ENCODE data around the gene KLHL29.

Gene KLHL29

DNA sequence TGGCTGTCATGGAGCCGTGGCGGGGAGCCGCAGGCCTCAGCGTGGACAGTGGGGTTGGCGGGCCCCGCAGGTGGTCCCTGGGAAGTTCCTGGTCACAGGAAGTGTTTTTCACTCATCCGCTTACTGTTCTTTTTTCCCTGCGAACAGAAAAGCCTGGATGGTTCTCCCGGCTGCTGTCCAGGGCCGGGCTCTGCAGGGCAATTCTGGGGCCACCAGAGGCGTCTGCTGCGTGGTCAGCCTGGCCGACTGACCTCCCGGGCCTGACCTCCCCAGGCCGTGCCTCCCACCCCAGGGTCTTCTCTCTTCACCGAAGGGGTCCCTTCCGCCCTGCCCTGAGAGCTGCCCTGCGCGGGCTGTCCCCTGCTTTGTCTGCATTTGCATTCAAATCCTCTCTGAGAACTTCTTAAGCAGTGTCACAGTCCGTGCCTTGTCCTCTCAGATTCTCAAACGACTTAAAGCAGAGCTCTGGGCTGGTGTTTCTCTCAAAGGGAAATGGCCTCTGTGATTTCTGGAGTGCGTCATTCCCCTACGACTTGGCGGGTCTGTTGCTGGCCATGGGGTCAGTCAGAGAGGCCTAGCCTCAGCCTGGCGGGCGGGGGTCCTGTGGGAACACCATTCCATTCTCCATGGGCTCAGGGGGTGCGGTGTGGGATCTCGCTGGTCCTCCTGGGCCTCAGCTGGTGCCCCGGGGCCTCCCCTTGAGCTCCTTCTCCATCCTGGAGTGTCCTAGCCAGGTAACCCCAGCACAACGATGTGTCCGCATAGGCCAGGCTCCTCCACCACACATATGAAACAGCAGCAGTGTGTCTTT is 38.3 kb downstream of the KLHL29 start:
- DNase-seq: no peak

DNA sequence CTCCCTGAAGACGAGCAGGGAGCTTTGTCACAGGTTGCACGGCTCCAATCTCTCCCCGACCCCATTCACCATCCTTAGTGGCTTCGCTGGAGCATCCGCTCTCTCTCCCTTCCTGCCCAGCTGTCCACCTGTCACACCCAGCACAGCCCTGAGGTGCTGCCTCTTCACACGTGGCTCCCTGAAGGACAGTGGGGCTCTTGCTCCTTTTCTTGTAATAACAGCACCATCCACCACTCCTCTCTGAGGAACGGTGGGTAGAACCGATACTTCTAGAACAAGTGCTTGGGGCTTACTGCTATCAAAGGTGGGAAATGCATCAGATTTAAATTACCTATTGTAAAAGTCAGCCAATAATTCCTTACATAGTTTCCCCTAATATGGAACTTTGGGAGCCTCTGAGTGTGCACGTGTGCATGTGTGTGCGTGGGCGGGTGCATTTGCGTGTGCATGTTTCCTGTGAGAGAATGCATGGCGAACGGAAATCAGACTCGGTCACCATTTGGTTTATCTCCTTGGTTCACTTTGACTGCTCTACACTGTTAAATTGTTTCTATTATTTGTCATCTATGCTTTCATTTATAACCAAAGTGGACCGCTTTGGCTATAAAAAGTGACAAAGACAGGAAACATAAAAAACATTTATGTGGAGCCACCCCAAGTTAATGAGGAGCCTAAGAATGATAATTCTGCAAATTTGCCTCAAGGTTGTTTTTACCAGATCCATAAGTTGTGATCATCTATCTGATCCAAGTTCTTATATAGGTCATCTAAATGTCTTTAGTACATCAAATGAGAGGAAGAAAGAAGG is 39.1 kb downstream of the KLHL29 start:
- DNase-seq: no peak

DNA sequence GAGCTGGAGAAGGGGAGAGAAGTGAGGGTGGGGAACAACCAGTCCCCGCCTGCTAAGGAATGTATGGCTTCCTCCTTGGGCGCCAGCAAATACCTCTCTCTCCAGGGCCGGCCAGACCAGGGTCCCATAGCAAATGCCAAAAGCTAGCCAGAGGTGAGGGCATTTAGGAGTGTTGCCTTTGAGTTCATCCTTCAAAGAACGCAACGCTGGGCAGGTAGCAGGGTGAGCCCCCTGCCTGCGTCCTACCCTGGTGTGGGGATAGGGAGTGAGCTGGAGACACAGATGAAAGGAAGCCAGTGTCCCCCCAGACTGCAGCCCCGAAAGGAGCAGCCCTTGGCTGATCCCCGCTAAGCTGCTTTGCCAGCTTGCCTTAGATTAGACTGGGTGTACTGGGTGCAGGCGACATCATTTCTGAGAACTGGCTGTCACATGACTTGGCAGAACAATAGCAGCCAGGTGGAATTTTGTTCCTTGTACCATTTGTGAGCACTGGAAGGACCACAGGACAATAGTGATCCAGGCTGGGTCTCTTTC is 40.4 kb downstream of the KLHL29 start:
- DNase-seq: no peak

DNA sequence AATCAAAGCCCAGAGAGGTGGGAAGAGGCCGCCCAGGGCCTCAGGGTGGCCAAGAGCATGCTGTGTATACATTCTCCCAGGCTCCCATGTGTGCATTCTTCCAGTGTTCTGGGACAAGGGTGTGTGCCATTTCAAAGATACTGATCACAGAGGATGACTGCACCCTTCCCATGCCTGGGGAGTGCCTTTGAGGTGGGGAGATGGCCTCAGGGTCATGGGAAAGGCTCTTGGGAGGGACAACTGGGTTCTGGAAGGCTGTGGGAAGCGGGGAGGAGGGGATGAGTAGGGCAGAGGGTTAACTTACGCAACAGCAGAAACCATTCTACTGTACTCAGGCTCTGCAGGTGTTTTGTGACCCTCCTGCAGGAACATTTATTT is 40.9 kb downstream of the KLHL29 start:
- no peak for DNase-seq

- DNase-seq: no peak
Measured at GRCh38 chr2:23426263-23426905, 41.4 kb downstream of the KLHL29 start.

GRCh38 chr2:23427350-23427749 is 42.4 kb downstream of the KLHL29 start:
- DNase-seq: no peak

DNA sequence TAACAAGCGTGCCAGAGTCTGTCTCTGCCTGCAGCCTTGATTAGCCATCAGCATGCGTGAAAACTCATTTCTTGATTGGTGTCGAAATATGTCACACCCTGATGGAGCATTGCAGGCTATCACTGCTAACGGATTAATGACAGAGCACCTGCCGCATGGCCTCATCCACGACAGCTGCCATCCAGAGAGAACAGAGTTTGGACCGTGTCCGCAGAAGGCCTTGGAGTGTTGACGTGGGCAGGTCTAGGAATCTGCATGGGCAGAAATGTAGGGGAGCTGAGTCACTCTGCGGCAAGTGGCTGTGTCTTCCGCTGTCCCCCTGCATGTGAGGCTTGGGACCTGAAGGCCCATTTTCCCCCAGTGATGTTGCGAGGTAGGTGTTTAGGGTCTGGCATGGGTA is 43.0 kb downstream of the KLHL29 start:
- no peak for DNase-seq

GRCh38 chr2:23429036-23429435 is 44.1 kb downstream of the KLHL29 start:
- DNase-seq: no peak

DNA sequence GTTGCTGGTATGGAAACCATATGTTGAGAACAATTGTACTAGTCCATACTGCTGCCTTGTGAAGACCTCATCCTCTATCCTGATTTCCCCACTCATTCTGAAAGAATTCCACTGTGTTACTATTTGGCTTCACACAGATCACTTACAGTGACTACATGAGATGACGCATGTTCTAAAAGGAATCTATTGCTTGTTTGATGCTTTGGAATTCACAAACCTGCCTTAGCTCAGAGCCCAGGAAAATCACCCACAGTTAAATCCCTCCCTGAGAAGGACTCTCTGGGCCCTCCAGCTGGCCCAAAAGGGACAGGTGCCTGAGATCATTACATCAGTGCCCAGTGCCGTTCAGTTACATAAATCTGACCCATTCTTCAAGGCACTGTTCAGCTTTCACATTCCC is 45.3 kb downstream of the KLHL29 start:
- DNase-seq: no peak

- DNase-seq: no peak
Measured at GRCh38 chr2:23432531-23432930, 47.6 kb downstream of the KLHL29 start.

DNA sequence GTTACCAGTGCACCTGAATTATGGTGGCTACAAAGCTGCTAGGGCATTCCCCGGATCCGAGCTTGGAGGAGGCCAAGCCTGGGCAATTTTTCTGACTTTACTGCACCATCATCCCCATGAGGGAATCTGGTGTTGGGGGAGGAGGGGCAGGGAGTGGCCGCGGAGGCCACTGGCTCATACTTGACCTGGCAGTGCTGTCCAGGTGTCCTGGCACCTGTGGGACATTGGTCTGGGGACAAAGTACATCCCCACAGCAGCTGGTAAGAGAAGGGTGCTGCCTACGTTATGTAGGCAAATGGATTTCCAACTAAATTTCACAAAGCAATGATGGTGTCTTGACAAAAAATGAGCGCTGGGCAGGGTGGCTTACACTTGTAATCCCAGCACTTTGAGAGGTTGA is 48.3 kb downstream of the KLHL29 start:
- DNase-seq: no peak

- DNase-seq: no peak
Measured at GRCh38 chr2:23434721-23435121, 49.7 kb downstream of the KLHL29 start.

- DNase-seq: no peak
Measured at GRCh38 chr2:23435250-23436035, 50.5 kb downstream of the KLHL29 start.

DNA sequence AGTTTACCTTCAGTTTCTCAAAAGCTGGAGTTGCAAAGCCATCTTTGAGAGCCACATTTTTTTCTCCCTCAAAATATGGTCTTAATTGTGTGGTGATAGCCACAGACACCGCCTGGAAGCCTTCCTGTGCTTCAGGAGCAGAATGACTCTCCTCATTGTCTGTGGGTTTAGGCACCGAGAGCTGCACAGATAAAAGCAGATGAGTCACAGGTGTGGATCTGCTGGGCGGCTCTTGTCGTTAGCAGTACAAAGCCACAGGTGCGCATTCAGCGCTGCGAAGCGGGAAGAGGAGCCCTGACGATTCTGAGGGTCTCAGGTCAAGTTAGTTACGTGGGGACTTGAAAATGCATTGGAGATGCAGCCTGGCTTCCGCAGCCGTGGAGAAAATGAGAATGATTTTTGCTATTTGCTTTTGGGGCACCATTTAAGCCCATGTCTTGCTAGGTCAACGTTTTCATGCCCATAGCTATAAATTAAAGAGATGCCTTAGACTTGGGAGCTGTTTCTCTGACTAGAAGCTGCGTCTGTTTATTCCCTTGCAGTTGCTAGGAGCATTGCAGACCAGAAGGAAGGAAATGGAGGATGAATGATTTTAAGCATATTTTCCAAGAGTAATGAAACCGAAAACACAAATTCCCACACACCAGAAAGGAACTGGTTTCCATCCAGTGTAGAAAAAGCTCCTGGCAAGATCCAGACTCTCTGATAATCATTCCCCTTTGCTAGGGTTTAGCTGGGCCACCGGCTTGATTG is 51.5 kb downstream of the KLHL29 start:
- no peak for DNase-seq

GRCh38 chr2:23441414-23441813 is 56.4 kb downstream of the KLHL29 start:
- DNase-seq: no peak

GRCh38 chr2:23445450-23445868 is 60.5 kb downstream of the KLHL29 start:
- DNase-seq: no peak

DNA sequence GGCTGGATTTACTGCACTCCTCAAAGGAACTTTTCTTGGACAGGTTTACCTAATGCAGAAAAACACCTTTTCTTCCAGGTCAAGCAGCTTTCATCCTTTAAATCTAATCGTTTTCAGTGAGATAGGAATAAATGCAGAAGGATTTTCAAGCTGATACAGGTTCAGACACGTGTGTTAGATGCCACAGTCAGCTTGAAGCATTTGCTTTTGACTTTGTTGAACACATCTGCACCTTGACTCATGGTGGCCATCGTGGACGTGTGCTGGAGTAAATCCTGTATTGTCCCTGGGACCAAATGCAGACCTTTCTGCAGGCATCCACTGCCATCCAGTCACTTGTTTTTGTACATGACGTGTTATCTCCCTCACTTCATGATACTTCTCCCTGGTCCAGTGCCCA is 61.9 kb downstream of the KLHL29 start:
- no peak for DNase-seq

- no peak for DNase-seq
Measured at GRCh38 chr2:23447405-23447804, 62.4 kb downstream of the KLHL29 start.

DNA sequence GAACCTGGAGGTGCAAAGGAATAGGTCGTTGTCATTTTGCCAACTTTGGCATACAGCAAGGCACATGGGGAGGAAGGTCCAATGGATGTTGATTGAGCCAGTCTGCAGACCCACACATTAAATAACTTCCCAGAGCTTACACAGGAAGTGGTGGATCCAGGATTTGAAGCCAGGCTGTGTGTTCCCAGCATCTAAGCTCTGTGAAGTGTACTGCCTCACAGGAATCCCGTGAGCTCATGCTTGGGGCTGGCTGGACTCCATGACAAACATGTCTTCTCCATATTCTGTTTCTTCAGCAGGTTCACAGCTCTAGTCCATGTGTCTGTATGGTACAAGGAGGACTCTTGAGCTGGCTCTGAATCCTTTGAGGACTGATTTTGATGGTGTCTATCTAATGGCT is 63.9 kb downstream of the KLHL29 start:
- DNase-seq: no peak

GRCh38 chr2:23449413-23449812 is 64.4 kb downstream of the KLHL29 start:
- DNase-seq: no peak

DNA sequence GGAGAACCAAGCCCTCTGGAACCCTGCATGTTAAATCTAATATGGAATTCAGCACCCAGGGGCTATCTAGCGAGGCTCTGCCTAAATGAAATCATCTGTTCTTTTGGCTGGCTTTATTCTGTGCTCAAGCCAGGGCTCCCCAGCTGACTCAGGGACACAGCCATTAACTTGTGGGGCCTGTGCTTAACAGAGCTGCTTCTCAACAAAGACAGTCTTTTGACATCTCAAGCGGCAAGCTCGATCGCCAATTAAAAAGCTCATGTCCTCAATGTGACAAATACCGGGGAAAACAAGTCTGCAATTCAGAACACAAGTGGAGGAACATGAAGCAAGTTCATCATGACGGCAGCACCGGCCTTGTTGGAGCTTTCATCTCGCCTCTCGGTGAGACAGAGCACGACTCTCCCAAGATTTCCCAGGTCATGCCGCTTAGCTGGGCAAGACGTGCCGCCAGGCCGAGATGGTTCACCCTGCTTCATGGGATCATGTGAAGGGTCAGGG is 64.9 kb downstream of the KLHL29 start:
- DNase-seq: no peak

DNA sequence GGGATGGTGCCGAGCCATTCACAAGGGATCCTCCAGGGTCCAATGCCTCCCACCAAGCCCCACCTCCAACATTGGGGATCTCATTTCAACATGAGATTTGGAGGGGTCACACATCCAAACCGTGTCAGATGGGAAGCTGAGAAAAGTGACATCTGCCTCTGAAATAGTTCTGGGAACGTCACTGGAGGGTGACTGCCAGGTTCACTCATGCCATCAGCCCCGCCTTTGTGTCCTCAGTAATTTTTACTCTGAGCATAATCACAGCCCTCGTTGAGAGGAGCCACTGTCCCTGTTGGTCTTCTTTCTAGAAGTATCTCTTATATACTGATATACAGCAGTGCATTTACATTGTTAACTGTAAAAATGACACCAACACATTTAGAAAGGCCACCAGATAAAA is 67.4 kb downstream of the KLHL29 start:
- DNase-seq: no peak
